Mesenchymal stem cell (in vitro differentiated cells and primary cell): Measurements from ENCODE around the gene SLC13A4.

Experiments used
- DNase-seq: peaks from one replicate; pipeline ENCODE4 v3.0.0-alpha.2; 2013
- H2AFZ ChIP-seq: one replicate; pipeline ENCODE4 v1.6.1; 2013; ENCODE audit warnings: low read depth, mild to moderate bottlenecking, control low read depth, inconsistent platforms, low read length, moderate library complexity
- H2AK5ac ChIP-seq: 2 replicates; pipeline ENCODE4 v1.6.1; 2013; ENCODE audit warnings: low read length, moderate library complexity, mild to moderate bottlenecking, inconsistent platforms; ENCODE audit not compliant: severe bottlenecking
- H2BK120ac ChIP-seq: one replicate; pipeline ENCODE4 v1.6.1; 2013; ENCODE audit warnings: low read depth, mild to moderate bottlenecking, inconsistent platforms, low read length, moderate library complexity
- H2BK12ac ChIP-seq, 2 experiments: one replicate each; pipeline ENCODE4 v1.6.1; 2013; ENCODE audit warnings: inconsistent platforms in 2 of 2, low read length in 2 of 2, mild to moderate bottlenecking in 2 of 2, moderate library complexity in 2 of 2, control low read depth in 1 of 2
- H2BK15ac ChIP-seq: one replicate; pipeline ENCODE4 v1.6.1; 2013; ENCODE audit warnings: mild to moderate bottlenecking, low read depth, inconsistent platforms; ENCODE audit not compliant: poor library complexity, severe bottlenecking
- H2BK5ac ChIP-seq: 2 replicates; pipeline ENCODE4 v1.6.1; 2013; ENCODE audit warnings: low read depth, mild to moderate bottlenecking, low read length, control low read depth, inconsistent platforms; ENCODE audit not compliant: poor library complexity, severe bottlenecking
- H3K14ac ChIP-seq, 2 experiments: one replicate each; pipeline ENCODE4 v1.6.1; 2013; ENCODE audit warnings: inconsistent platforms in 2 of 2, low read length in 2 of 2, control low read depth in 1 of 2, mild to moderate bottlenecking in 1 of 2, moderate library complexity in 1 of 2
- H3K18ac ChIP-seq, 2 experiments: one replicate each; pipeline ENCODE4 v1.6.1; 2013; ENCODE audit warnings: inconsistent platforms in 2 of 2, low read length in 2 of 2, control low read depth in 1 of 2, low read depth in 1 of 2, mild to moderate bottlenecking in 1 of 2
- H3K23ac ChIP-seq, 2 experiments: one replicate each; pipeline ENCODE4 v1.6.1; 2013; ENCODE audit warnings: inconsistent platforms in 2 of 2, low read length in 2 of 2, mild to moderate bottlenecking in 2 of 2, moderate library complexity in 2 of 2, control low read depth in 1 of 2
- H3K27ac ChIP-seq: 2 replicates; pipeline ENCODE4 v1.5.1; 2013; ENCODE audit warnings: mild to moderate bottlenecking, moderate library complexity, low read length, control low read depth, inconsistent platforms; ENCODE audit not compliant: poor library complexity, severe bottlenecking
- H3K27me3 ChIP-seq, 2 experiments: 2 replicates each; pipeline versions ENCODE4 v1.6.1 to v1.7.0; 2013; ENCODE audit warnings: low read length in 2 of 2, mild to moderate bottlenecking in 2 of 2, moderate library complexity in 2 of 2, control low read depth in 1 of 2, inconsistent platforms in 1 of 2; ENCODE audit not compliant: control insufficient read depth in 1 of 2, insufficient read depth in 1 of 2
- H3K36me3 ChIP-seq, 2 experiments: 2 replicates each; pipeline versions ENCODE4 v1.6.1 to v1.7.0; 2013; ENCODE audit warnings: low read length in 2 of 2, control low read depth in 1 of 2, inconsistent platforms in 1 of 2, low read depth in 1 of 2, mild to moderate bottlenecking in 1 of 2; ENCODE audit not compliant: insufficient read depth in 2 of 2, control insufficient read depth in 1 of 2
- H3K4ac ChIP-seq, 2 experiments: one replicate each; pipeline ENCODE4 v1.6.1; 2013; ENCODE audit warnings: inconsistent platforms in 2 of 2, low read length in 2 of 2, mild to moderate bottlenecking in 2 of 2, moderate library complexity in 2 of 2, control low read depth in 1 of 2, low read depth in 1 of 2
- H3K4me1 ChIP-seq: 2 replicates; pipeline ENCODE4 v1.6.1; 2013; ENCODE audit warnings: low read depth, low read length, control low read depth; ENCODE audit not compliant: control insufficient read depth, insufficient read depth
- H3K4me2 ChIP-seq: 2 replicates; pipeline ENCODE4 v1.6.1; 2013; ENCODE audit warnings: low read length, mild to moderate bottlenecking, inconsistent platforms; ENCODE audit not compliant: poor library complexity, severe bottlenecking
- H3K4me3 ChIP-seq, 2 experiments: 2 replicates each; pipeline versions ENCODE4 v1.5.1 to v1.7.0; 2013; ENCODE audit warnings: low read length in 2 of 2, mild to moderate bottlenecking in 2 of 2, control low read depth in 1 of 2, low read depth in 1 of 2; ENCODE audit not compliant: insufficient read depth in 1 of 2
- H3K79me1 ChIP-seq: replicated peaks from 2 replicates; pipeline ENCODE4 v1.6.1; 2013; ENCODE audit warnings: mild to moderate bottlenecking, control low read depth, low read length, inconsistent platforms; ENCODE audit not compliant: poor library complexity, severe bottlenecking
- H3K9ac ChIP-seq: 2 replicates; pipeline ENCODE4 v1.7.0; 2013; ENCODE audit warnings: mild to moderate bottlenecking, low read length, moderate library complexity
- H3K9me3 ChIP-seq: 2 replicates; pipeline ENCODE4 v1.7.0; 2013; ENCODE audit warnings: mild to moderate bottlenecking, low read length; ENCODE audit not compliant: control insufficient read depth
- H4K8ac ChIP-seq: one replicate; pipeline ENCODE4 v1.6.1; 2013; ENCODE audit warnings: inconsistent platforms, mild to moderate bottlenecking, low read length, moderate library complexity
- H4K91ac ChIP-seq: one replicate; pipeline ENCODE4 v1.6.1; 2013; ENCODE audit warnings: mild to moderate bottlenecking, low read length, inconsistent platforms
- WGBS: methylation state at CpG from one replicate; pipeline ENCODE4 v1.1.7; 2013; ENCODE audit warnings: mixed read lengths; 5-methylcytosine and 5-hydroxymethylcytosine counted together

The SLC13A4 gene

GRCh38 chr7:135708041-135708440, 19.9 kb downstream of the SLC13A4 start:
- H2AFZ ChIP-seq = no peak overlapping the region
- H3K4me2 ChIP-seq = no peak overlapping the region
- no peaks in the 10 kb centered on the region for H3K9me3 ChIP-seq
- no peak overlapping the region for H3K18ac ChIP-seq
- no peak overlapping the region for H4K91ac ChIP-seq
- 97% methylated on average over 14 of the region's 14 CpGs for WGBS
- no peak overlapping the region for H2BK15ac ChIP-seq
- H2AK5ac ChIP-seq = no peak overlapping the region
- no peak overlapping the region for H3K9ac ChIP-seq
- no peak overlapping the region for H3K27ac ChIP-seq
- no peak overlapping the region for H3K4ac ChIP-seq
- H3K27me3 ChIP-seq = peaks cover 0 to 15% of the 10 kb centered on the region in 2 experiments
- H3K4me3 ChIP-seq = no peak overlapping the region
- H3K36me3 ChIP-seq = peaks cover 3 to 46% of the 10 kb centered on the region in 2 experiments
- H3K23ac ChIP-seq = no peak overlapping the region
- H3K4me1 ChIP-seq = peaks cover 2% of the 10 kb centered on the region
- H4K8ac ChIP-seq = no peak overlapping the region
- no peaks in the 10 kb centered on the region for H3K79me1 ChIP-seq
- no peak for DNase-seq
- H3K14ac ChIP-seq = no peak overlapping the region
- H2BK5ac ChIP-seq = no peak overlapping the region
- no peak overlapping the region for H2BK120ac ChIP-seq
- no peak overlapping the region for H2BK12ac ChIP-seq

DNA sequence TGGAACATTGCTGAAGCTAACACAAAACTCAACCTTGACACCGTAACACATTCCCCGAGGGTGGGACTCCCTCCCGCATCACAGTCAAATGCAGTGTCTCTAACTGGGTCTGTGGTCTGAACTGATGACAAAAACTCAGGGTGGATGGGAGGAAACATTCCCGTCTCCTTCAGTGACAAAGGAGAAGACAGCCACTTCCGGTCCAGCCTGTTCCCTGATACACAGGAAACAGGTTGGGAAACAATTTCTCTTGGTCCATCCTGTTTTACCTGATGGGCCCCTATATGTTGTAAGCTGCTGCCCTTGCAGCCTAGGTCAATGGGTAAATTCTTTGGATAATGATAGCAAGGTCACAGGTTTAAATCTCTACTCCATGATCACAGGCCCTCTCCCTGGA, 20.4 kb downstream of the SLC13A4 start:
- no peak for DNase-seq
- Histone ChIP-seq H3K79me1 (no peaks in the 10 kb centered on the region), H3K27me3 (peaks cover 0 to 11% of the 10 kb centered on the region in 2 experiments), H2AK5ac (no peak overlapping the region), H2BK5ac (no peak overlapping the region), H3K4me1 (peaks cover 2% of the 10 kb centered on the region), H3K9me3 (no peaks in the 10 kb centered on the region), H2AFZ (no peak overlapping the region), H2BK15ac (no peak overlapping the region), H3K14ac (no peak overlapping the region), H3K4ac (no peak overlapping the region), H4K91ac (no peak overlapping the region), H2BK12ac (no peak overlapping the region), H3K4me2 (no peak overlapping the region), H3K18ac (no peak overlapping the region), H3K4me3 (no peak overlapping the region), H4K8ac (no peak overlapping the region), H2BK120ac (no peak overlapping the region), H3K23ac (no peak overlapping the region), H3K9ac (no peak overlapping the region), H3K27ac (no peak overlapping the region), H3K36me3 (peaks cover 3 to 47% of the 10 kb centered on the region in 2 experiments)
- 94% methylated on average over 5 of the region's 5 CpGs for WGBS

DNA sequence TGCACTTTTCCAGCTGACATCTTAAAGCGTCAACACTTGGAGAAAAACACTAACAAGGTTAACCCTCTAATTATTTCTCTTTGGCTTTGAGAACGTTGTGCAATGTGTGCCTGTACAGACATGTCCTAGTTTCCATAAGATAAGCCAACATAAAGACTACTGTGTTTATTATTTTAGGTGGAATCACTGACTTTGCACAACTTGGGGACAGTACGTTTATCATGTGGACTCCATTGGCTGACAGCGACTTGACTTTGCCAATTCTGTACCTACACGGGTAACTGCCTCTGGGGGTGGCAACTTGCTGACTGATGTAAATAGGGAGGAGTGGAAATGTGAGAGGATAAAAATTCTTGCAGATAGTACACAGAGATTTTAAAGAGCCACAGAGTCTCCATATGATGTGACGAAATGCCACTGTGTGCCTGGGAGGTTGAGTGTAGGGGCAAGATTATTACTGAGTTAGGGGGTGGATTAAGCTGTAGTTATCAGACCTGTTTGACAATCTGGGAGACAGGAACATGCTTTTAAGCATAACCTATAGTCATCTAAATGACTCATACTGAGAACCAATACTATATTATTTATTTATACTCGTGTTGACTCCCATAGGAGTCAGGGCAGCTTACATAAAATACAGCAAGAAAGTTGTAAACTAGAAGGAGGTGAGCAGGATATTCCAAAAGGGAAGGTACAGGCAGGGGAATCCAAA, 21.0 kb downstream of the SLC13A4 start:
- H3K27ac ChIP-seq = no peak overlapping the region
- no peak overlapping the region for H2AK5ac ChIP-seq
- no peaks in the 10 kb centered on the region for H3K9me3 ChIP-seq
- H2AFZ ChIP-seq = no peak overlapping the region
- peaks cover 0 to 11% of the 10 kb centered on the region in 2 experiments for H3K27me3 ChIP-seq
- no peak overlapping the region for H3K4me2 ChIP-seq
- H3K79me1 ChIP-seq = no peaks in the 10 kb centered on the region
- no peak overlapping the region for H3K4ac ChIP-seq
- H3K4me3 ChIP-seq = no peak overlapping the region
- H3K36me3 ChIP-seq = peaks cover 3 to 48% of the 10 kb centered on the region in 2 experiments
- no peak overlapping the region for H2BK12ac ChIP-seq
- no peak overlapping the region for H3K14ac ChIP-seq
- H3K4me1 ChIP-seq = no peaks in the 10 kb centered on the region
- H4K8ac ChIP-seq = no peak overlapping the region
- no peak overlapping the region for H4K91ac ChIP-seq
- no peak overlapping the region for H3K23ac ChIP-seq
- H2BK15ac ChIP-seq = no peak overlapping the region
- no peak overlapping the region for H2BK120ac ChIP-seq
- H3K9ac ChIP-seq = no peak overlapping the region
- H3K18ac ChIP-seq = no peak overlapping the region
- WGBS = 90% methylated on average over 4 of the region's 7 CpGs
- H2BK5ac ChIP-seq = no peak overlapping the region
- DNase-seq = no peak

- peaks cover 0 to 7% of the 10 kb centered on the region in 2 experiments for H3K27me3 ChIP-seq
- H3K14ac ChIP-seq = no peak overlapping the region
- no peak overlapping the region for H3K23ac ChIP-seq
- H2BK12ac ChIP-seq = peak overlapping the region in 1 of 2 experiments; percentile 28
- no peak overlapping the region for H2AK5ac ChIP-seq
- H3K9ac ChIP-seq = no peak overlapping the region
- no peak overlapping the region for H3K27ac ChIP-seq
- DNase-seq = no peak
- no peak overlapping the region for H3K4me3 ChIP-seq
- H2BK120ac ChIP-seq = no peak overlapping the region
- no peaks in the 10 kb centered on the region for H3K4me1 ChIP-seq
- H3K4ac ChIP-seq = no peak overlapping the region
- no peaks in the 10 kb centered on the region for H3K9me3 ChIP-seq
- 92% methylated on average over 20 of the region's 20 CpGs for WGBS
- H3K18ac ChIP-seq = no peak overlapping the region
- no peaks in the 10 kb centered on the region for H3K79me1 ChIP-seq
- H4K91ac ChIP-seq = peak overlapping the region; percentile 49
- H4K8ac ChIP-seq = no peak overlapping the region
- H2BK15ac ChIP-seq = no peak overlapping the region
- H2BK5ac ChIP-seq = no peak overlapping the region
- H3K4me2 ChIP-seq = no peak overlapping the region
- H2AFZ ChIP-seq = no peak overlapping the region
- peaks cover 3 to 54% of the 10 kb centered on the region in 2 experiments for H3K36me3 ChIP-seq
Measured at GRCh38 chr7:135706038-135706742, 21.8 kb downstream of the SLC13A4 start.
